HG03097 (cell line): ENCODE measurements around the gene TRAF4.

Experiments
- ATAC-seq: cut with Tn5 transposase; IDR thresholded peaks from one replicate; pipeline ENCODE4 v1.9.1; 2021; ENCODE audit not compliant: unreplicated experiment, low FRiP score

TRAF4 gene, protein sequence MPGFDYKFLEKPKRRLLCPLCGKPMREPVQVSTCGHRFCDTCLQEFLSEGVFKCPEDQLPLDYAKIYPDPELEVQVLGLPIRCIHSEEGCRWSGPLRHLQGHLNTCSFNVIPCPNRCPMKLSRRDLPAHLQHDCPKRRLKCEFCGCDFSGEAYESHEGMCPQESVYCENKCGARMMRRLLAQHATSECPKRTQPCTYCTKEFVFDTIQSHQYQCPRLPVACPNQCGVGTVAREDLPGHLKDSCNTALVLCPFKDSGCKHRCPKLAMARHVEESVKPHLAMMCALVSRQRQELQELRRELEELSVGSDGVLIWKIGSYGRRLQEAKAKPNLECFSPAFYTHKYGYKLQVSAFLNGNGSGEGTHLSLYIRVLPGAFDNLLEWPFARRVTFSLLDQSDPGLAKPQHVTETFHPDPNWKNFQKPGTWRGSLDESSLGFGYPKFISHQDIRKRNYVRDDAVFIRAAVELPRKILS

DNA sequence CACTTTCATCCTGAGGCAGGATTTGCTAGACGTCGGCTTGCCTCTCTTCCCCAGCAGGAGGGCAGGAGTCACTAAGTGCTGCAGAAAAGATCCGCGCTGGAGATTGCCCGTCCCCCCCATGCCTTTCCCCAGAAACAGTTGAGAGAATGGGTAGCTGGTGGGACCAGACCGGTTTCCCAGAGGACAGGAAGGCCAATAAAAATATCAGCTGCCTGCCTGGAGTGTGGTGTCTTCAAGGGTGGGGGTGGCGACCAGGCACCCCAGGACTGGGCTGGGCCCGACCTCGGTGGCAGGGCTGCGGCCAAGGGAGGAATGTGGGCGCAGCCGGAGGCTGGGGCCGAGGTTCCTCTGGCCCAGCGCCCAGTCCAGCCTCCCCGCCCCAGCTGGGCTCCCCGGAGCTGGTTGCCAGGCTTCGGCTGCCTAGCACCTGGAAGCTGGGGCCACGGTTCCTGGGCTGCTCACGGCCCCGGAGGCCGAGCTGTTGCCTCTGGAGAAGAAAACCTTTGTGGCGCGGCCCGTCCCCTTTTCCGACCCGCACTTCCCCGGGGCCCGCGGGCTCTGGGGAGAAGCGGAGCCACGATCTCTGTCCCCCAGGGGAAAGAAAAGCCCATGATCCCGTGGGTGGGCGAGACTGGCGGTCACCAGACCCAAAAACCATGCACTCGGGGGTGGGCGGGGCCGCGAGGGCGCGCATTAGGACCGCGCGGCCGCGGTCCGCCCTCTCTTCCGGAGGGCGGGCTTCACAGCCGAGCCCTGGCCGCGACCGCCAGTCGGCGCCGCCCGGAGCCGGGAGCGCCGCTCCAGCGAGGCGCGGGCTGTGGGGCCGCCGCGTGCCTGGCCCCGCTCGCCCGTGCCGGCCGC, at the start of gene TRAF4:
Gene TRAF4 (plus strand): TSS at position 769 of the 861 bp plus-strand sequence. CDS start 102 bp downstream, outside the sequence.
- ATAC-seq = peak; percentile 52

DNA sequence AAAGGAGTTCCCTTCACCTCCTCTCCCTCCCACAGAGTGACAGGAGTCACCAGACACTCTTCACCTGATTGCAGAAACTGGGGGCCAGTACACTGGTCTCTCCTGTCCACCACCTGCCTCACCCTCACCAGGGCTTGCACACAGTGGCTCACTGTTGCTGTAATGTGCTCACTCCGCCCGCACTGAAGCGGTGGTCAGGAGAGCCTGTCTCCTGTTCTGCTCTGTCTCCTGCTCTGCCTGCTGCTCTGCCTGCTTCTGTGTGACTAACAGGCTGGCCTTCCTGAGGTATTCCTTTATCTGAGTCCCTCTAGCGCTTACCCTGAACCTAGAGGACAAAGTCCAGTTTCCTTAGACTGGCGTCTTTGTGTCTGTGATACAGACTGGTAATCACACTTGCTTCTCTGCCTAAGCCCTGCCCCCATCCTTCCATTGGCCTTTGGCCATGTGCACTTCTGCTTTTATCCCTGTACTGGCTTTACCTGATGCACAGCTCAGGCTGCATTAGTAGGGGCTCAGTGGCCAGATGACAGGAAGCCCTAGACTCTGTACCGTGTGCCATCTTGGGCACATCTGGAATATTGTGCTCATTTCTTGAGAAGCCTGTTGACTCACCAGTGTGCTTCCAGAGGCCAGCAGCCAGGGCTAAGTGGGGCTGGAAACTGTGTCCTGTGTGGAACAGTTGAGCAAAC, 45.4 kb upstream of the TRAF4 start:
- ATAC-seq = no peak

DNA sequence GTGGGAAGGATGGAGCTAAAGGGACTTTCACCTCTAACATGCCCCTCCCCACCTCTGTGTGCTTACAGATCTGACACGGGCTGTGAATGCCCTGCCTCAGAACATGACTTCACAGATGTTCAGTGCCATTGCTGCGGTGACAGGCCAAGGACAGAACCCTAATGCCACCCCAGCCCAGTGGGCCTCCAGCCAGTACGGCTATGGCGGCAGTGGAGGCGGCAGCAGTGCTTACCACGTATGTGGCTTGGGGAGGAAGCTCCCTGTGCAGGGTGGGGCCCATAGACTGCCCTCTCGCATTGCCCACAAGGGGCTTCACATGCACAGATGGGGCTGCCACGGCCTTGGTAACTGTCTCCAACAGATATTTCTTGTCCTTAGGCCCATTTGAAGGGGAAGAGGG, 43.5 kb upstream of the TRAF4 start:
- no peak for ATAC-seq

DNA sequence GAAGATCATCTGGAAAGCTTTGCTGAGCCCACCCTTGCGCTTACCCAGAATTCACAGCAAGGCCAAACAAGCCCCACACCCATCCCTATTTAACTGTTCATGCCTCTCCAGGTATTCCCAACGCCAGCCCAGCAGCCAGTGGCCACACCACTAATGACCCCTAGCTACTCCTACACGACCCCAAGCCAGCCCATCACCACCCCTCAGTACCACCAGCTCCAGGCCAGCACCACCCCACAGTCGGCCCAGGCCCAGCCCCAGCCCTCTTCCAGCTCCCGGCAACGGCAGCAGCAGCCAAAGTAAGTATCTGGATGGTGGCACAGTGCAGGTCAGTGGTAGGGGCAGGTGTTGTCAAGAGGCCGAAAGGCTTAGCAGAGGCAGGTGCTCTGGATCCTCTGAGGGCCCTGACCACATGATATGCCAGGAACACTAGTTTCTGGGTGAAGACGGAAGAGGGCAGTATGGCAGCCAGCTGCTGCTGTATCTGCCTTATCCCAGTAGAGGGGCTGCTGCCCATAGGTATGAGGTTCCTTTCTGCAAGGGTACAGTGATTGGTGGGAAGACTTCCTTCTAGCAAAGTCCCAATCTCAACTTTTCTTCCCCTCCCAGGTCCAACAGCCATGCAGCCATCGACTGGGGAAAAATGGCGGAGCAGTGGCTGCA, 42.9 kb upstream of the TRAF4 start:
- ATAC-seq = no peak

DNA sequence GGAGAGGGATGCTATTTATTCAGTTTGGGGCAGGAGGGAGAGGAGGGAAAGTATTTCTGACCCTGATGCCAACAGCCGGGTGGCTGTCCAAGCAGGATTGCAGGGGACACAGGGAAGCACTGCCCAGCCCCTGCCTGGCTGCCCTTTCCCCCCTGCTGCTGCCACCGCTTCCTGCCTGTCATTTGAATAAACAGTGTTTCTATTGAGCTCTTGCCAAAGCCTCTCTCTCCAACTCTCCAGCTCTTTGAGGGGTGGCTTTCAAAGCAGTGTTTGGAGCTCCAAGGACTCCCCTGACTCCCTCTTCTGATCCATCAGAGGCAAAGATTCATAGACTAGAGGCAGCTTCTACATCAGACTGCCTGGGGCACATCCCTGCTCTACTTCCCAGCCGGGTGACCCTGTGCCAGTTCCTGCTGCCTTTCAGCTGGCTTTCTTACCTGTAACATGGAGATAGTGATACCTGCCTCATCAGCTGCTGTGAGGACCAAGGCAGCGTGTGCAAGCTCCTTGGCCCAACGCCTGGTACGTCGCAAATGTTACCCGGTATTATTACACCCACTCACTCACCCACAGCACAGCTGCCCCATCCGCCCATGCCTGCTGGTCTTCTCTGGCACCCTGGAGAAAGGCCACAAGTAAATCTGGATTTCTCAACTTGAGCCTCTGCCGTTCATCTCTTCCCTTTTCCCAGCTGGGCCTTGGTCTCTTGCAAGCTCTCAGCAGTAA, 41.6 kb upstream of the TRAF4 start:
- ATAC-seq = no peak

DNA sequence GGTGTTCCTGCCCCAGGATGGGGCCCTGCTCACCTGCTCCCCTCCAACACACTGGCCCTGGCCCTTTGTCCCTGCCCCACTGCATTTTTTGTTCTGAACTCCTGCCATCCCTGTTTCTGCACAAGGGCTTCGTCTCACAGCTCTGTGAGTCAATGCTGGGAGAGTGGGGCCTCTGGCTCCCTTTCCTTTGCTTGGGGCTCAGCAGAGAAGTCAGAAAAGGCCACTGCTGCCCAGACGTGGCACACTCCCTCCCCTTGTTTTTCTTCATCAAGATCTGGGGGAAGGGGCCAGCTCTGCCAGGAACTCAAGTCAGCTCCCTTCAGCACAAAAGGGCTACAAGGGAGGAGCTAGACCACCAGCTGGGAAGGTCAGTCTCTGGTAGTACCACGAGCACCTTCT, 41.1 kb upstream of the TRAF4 start:
- ATAC-seq = no peak

DNA sequence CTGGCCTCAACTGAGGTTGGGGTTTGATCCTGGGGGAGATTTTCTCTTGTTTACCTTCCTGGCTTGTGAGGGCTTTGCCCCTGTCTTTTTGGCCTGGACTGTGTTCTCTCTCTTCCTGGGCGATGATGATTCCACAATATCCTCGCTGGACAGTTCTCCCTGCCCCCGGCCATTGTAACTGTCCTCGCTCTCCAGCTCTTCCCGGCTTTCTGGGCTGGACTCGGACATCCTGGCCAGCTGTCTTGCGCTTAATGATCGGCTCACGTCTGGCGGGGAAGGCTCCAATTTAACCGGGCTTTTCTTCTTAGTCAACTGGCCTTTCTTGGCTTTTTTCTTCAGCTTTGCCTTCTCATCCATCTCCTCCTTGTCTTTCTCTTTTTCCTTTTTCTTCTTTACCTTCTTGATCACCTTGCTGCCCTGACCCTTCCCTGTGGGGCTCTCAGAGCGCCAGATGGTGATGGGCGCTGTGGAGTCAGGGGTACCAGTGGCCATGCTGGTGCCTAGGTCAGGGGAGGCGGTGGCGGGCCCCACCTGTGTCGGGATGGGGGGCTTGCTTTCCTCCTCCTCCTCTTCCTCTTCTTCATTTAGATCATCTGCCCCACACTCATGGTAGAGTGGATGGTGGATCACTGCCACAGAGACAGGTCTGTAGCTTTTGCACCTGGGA, 40.1 kb upstream of the TRAF4 start:
- ATAC-seq = no peak

DNA sequence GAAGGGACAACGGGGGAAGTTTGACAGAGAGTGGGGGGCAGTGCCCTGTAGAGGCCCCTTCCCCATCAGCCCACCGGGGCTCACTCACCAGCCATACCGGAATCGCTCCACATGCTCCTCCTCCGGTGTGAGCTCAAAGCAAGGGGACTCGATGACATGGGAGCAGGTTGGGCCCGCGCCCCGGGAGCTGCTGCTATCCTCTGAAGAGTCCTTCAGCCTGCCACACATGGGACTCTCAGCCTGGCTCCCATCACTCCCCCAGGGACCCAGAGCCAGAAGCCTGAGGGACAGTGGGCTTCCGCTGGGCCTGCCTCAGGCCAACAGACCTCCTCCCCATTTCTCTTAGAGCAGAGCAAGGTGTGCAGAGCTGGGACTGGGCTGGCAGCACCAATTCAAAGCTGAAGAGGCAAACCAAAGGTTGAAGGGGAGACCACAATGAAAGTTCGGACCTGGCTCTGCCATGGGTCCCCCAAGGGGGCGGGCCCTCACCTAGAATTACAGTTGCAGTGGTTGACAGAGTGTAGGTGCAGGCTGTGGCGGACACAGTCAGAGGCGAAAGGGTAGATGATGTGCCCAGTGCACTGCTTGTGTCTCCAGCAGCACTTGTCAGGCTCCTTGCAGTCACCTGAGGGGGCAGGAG, 39.5 kb upstream of the TRAF4 start:
- ATAC-seq = no peak

DNA sequence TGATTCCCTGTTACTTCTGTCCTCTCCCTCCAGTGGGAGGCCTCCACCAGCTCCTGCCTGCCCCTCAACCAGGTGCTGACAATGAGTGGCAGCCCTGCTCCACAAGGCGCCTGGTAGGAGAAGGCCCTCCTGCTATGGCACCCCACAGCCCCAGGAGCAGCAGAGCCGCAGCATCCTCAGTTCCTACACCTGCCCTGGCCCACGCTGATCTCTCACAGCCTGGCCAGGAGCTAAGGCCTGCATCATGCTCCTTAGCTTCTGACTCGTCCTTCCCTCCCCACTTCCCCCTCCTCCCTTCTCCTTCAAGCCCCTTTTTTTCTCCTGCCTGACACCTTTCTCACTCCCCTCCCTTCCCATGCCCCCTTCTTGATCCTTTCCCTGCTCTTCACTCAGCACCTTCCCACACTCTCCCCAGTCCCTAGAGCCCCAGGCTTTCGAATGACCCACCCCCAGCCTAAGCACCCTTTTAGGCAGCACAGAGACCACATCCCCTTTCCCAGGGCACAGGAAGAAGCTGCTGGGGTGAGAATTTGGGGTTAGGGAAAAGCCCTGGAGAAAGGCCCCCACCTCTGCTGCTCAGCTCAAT, 38.6 kb upstream of the TRAF4 start:
- ATAC-seq = no peak

DNA sequence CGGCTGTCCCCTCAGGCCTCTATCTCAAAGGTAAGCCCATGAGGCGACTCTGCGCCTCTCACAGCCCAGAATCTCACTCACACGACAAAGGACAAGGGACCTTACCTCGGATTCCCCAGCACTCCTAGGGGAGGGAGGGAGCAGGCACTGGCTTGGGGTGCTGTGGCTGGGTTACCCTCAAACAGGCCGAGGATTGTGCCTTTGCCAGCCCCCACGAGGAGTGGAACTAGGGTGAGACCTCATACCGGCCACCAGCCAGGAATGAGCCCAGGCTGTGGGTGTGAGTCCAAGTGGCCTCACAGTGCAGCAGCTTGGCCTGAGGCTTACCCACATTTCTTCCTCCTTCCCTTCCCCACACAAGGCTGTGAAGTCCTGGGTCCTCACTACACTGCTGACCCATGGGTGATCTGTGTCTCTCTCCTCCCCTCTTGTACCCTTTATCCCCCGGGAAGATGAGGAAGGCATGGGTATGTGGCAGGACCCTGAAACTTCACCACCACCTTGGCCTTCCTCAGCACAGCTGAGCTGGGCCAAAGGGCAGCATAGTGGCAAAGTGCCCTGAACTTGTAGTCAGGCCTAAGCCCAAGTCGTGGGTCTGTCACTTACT, 38.0 kb upstream of the TRAF4 start:
- no peak for ATAC-seq

DNA sequence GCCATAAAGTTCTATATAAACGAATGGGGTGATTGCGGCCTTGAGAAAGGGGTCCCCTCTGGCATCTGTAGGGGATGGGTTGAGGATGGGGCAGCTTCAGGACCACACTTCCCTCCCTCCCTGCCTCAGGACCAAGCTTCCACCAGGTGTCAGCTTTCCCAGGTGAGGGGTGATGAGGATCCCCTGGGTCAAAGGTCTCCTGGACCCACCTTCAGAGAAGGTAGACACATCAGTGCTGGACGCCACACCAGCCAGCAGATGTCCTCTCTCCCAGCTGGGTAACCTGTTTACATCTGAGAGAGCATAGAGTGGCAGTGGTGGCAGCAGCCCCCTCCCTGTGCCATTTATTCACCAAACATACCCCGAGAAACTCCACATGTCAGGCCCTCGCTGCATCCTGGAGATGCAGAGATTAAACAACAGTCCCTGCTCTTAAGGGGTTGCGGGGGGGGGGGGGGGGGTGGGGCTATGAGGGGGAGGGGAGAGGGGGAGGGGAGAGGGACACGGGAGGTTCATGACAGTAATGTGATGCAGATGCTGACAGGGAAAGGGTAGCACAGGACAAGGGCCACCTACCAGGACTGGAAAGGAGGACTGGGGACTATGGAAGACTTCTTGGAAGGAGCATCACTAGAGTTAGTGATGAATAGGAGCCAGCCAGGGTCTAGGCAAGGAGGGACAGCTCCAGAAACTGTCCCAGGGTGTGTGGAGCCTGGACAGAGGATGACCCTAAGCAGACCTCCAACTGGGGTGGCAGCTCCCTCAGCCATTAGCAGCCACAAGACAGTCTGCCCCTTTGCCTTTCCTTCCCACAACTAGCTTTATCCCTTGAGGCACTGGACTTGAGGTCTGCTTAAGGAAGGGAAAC, 37.1 kb upstream of the TRAF4 start:
- ATAC-seq = no peak

DNA sequence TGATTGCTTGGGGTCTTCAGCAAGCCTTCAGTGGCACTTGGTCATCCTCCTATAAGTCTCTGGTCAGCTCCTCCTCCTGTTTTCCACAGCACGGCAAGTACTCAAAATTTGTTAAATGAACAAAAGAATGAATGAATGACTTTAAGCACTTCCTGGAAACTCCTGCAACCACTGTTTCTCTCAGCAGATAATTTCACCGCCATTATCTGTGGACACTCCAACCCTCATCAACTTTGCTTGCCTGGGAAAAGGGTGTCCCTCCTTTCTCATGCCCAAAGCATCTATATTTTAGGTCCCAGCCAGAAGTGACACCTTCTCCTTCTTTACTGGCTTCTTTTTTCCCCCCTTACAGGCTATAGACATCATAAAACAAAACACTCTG, 36.5 kb upstream of the TRAF4 start:
- ATAC-seq = no peak

DNA sequence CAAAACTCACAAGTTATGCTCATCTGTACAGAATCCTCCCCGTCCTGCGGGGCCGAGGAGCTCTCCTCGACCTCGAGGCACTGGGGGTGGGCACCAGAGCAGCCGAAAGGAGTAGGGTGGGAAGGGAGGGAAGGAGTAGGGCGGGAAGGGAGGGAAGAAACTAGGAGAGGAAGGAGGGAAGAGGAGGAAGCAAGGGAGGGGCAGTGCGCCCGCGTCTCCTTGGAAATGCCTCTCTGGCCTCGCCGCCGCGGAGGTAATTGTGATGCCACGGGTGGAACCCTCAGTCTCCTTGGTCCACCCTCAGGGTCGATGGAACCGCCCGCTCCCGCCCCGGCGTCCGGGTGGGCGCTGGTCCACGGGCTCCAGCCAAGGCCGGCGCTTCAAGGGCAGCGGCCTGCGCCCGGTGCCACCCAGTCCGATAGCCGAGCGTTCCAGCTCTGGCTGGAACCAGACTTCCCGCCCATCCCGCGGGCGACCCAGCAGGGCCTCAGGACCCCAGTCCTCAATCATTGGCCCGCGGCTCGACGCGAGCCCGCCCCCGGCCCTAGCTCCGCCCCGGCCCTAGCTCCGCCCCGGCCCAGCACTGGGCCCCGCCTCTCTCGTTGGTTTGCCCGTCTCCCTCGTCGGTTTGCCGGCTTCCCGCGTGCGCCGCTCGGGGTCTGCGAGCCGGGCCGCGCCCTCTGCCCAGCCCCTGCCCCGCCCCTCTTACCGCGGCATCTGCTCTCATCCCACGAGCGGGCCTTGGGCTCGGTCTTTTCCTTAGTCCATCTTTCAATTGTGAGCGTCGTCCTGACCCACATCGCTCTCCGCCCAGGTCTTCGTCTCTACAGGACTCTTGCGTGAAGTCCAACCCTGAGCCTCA, 32.7 kb upstream of the TRAF4 start:
- ATAC-seq = peak; percentile 60

DNA sequence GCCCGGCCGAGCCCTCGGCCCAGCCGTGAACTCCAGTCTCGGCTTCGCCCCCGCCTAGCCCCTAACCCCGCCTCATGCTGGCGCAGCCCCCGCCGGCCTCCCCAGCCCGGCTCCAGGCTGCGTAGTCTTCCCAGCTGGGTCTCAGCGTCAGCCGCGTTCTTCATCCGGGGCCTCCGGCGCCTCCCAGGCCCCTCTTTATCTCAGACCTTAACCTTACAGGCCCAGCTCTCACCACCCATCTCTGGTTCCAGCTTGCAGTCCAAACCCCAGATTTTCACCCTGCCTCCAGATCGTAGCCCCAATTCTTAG, 32.1 kb upstream of the TRAF4 start, which contains the start of gene PROCA1:
Gene PROCA1 (minus strand): TSS at position 166 of the 309 bp plus-strand sequence. CDS start 228 bp downstream, outside the sequence.
- peak; percentile 2 for ATAC-seq

DNA sequence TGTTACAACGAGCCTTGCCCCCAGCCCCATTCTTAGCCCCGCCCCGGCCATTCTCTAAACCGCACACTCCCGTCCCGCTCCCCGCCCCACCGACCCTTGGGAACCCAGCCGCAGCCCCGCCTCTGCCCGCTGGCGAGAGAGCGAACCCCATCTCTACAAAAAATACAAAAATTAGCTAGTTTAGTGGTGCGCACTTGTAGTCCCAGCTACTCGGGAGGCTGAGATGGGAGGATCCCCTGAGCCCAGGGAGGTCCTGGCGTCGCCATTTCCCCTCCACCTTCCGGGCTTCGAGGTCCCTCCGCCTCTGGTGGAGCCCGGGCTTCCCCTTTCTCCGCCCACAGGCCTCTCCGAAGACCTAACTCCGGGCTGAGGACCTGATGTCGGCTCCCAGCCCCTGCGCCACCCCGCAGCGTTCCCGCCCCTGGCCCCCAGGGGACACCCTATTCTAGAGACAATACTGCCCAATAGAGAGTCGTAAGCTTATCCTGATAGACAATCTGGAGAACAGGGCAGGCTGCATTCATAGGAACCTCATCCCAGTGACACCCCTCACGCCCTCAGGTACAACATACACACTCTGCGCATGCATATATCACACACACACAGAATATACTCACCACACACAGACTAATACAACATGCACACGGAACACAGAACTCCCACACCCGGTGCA, 31.6 kb upstream of the TRAF4 start:
- ATAC-seq = no peak
